ENCODE results near the gene CPTP.

- TF ChIP-seq CTCF (IDR thresholded peaks at IDR 0.05), result no peak
- no peak for TF ChIP-seq POLR2AphosphoS5 (IDR thresholded peaks at IDR 0.05; ENCODE audit: low read depth, low read length)
- no peak for TF ChIP-seq TCF7L2 (IDR thresholded peaks at IDR 0.05; ENCODE audit: low read depth, low read length)
Measured at GRCh38 chr1:1314678-1315335, 9.8 kb upstream of the CPTP start.
